Measurements from ENCODE around the gene MACF1.

The MACF1 gene

GRCh38 chr1:39317910-39318633, 113.6 kb downstream of the MACF1 start:
- DNase-seq: no peak

- no peak for DNase-seq
Measured at GRCh38 chr1:39321979-39322378, 117.5 kb downstream of the MACF1 start.

GRCh38 chr1:39322431-39322830, 117.9 kb downstream of the MACF1 start:
- no peak for DNase-seq

- no peak for DNase-seq
Measured at GRCh38 chr1:39324888-39325287, 120.4 kb downstream of the MACF1 start.

GRCh38 chr1:39326836-39327235, 122.3 kb downstream of the MACF1 start:
- no peak for DNase-seq

- no peak for DNase-seq
Measured at GRCh38 chr1:39328095-39328494, 123.6 kb downstream of the MACF1 start.

- DNase-seq: no peak
Measured at GRCh38 chr1:39328586-39329121, 124.2 kb downstream of the MACF1 start.

- no peak for DNase-seq
Measured at GRCh38 chr1:39331647-39332046, 127.2 kb downstream of the MACF1 start.

- DNase-seq: no peak
Measured at GRCh38 chr1:39332291-39332690, 127.8 kb downstream of the MACF1 start.

- DNase-seq: no peak
Measured at GRCh38 chr1:39332828-39333227, 128.3 kb downstream of the MACF1 start.

GRCh38 chr1:39333296-39333695, 128.8 kb downstream of the MACF1 start:
- DNase-seq: no peak

GRCh38 chr1:39335216-39335615, 130.7 kb downstream of the MACF1 start:
- DNase-seq: no peak

GRCh38 chr1:39337067-39337466, 132.6 kb downstream of the MACF1 start:
- no peak for DNase-seq

GRCh38 chr1:39342776-39343175, 138.3 kb downstream of the MACF1 start:
- DNase-seq: no peak

- DNase-seq: no peak
Measured at GRCh38 chr1:39344394-39345154, 140.1 kb downstream of the MACF1 start.

- DNase-seq: no peak
Measured at GRCh38 chr1:39346872-39347271, 142.4 kb downstream of the MACF1 start.

- no peak for DNase-seq
Measured at GRCh38 chr1:39348278-39348677, 143.8 kb downstream of the MACF1 start.

GRCh38 chr1:39352881-39353280, 148.4 kb downstream of the MACF1 start:
- no peak for DNase-seq

- no peak for DNase-seq
Measured at GRCh38 chr1:39354572-39354971, 150.1 kb downstream of the MACF1 start.

- no peak for DNase-seq
Measured at GRCh38 chr1:39358491-39358890, 154.0 kb downstream of the MACF1 start.

- DNase-seq: no peak
Measured at GRCh38 chr1:39359028-39359570, 154.6 kb downstream of the MACF1 start.

- DNase-seq: no peak
Measured at GRCh38 chr1:39360731-39361130, 156.2 kb downstream of the MACF1 start.

GRCh38 chr1:39361446-39361845, 157.0 kb downstream of the MACF1 start:
- no peak for DNase-seq

- DNase-seq: no peak
Measured at GRCh38 chr1:39363267-39363666, 158.8 kb downstream of the MACF1 start.
